Measurements from ENCODE around the gene ZNF214.

DNA sequence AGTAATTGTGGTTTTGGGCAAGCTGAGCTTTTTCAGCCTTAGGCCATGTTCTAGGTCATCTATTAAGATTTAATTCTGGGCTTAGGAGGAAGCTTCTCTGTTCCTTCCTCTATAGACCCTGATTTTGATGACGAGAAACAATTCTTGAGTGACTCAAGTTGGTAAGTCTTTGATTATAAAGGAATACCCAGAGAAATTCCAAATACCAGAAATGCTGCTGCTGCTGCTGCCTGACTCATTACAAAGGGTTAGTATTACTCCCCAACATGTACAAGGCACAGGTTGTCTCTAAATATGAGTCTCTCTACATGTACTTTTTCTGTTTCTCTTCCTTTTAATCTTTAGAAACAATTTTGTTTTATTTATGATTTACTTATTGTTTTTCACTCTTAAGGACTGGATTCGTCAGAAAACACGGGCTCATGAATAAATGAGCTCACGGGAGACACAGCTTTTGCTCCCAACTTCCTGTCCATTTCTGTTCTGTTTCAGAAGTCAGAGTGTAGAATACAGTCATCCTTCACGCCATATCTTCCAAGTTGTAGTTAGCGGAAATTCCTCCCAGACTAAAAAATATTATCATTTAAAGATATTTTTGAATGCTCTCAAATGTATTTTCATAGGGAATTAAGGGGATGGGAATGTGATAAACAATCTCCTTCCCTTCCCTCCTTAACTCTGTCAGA, 36.8 kb upstream of the ZNF214 start:
- TF ChIP-seq, protein P1, sequence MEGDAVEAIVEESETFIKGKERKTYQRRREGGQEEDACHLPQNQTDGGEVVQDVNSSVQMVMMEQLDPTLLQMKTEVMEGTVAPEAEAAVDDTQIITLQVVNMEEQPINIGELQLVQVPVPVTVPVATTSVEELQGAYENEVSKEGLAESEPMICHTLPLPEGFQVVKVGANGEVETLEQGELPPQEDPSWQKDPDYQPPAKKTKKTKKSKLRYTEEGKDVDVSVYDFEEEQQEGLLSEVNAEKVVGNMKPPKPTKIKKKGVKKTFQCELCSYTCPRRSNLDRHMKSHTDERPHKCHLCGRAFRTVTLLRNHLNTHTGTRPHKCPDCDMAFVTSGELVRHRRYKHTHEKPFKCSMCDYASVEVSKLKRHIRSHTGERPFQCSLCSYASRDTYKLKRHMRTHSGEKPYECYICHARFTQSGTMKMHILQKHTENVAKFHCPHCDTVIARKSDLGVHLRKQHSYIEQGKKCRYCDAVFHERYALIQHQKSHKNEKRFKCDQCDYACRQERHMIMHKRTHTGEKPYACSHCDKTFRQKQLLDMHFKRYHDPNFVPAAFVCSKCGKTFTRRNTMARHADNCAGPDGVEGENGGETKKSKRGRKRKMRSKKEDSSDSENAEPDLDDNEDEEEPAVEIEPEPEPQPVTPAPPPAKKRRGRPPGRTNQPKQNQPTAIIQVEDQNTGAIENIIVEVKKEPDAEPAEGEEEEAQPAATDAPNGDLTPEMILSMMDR (IDR thresholded peaks at IDR 0.05): no peak
- TF ChIP-seq POLR2A (IDR thresholded peaks at IDR 0.05): no peak

Measured in tibial nerve (tissue), 3 donors.